SK-N-SH treated with all-trans-retinoic acid at 6 μM for 48 hours (cell line): ENCODE measurements around the gene UBE2U.

Source experiments
- ATAC-seq: fragments of 200-7000 bp; cut with Tn5 transposase; 3 replicates; pipeline ENCODE4 v1.9.1; 2020; ENCODE audit warnings: mild to moderate bottlenecking, moderate library complexity
- ARNTL ChIP-seq: fragments of 450-650 bp; formaldehyde crosslinking; IDR thresholded peaks from 2 replicates; pipeline ENCODE4 v1.5.0; 2020; ENCODE audit warnings: low read depth, mild to moderate bottlenecking, moderate library complexity, borderline replicate concordance
- BACH2 ChIP-seq: fragments of 250-450 bp; sonication (Bioruptor Pico); IDR thresholded peaks from 2 replicates; pipeline ENCODE4 v1.9.0; 2021; ENCODE audit warnings: mild to moderate bottlenecking, borderline replicate concordance
- ESRRG ChIP-seq: fragments of 250-450 bp; sonication (Bioruptor Pico); IDR thresholded peaks from 2 replicates; pipeline ENCODE4 v1.6.1; 2021; ENCODE audit warnings: mild to moderate bottlenecking
- GLIS3 ChIP-seq: fragments of 250-450 bp; sonication (Bioruptor Pico); IDR thresholded peaks from 2 replicates; pipeline ENCODE4 v1.5.0; 2020; ENCODE audit warnings: mild to moderate bottlenecking, moderate library complexity
- ISL1 ChIP-seq: fragments of 250-450 bp; sonication (Bioruptor Pico); IDR thresholded peaks from 2 replicates; pipeline ENCODE4 v2.1.2; 2022; ENCODE audit warnings: mild to moderate bottlenecking, moderate library complexity
- PPARA ChIP-seq: fragments of 250-450 bp; sonication (Bioruptor Pico); IDR thresholded peaks from 2 replicates; pipeline ENCODE4 v1.5.0; 2020; ENCODE audit warnings: mild to moderate bottlenecking, borderline replicate concordance
- RARB ChIP-seq: fragments of 250-450 bp; sonication (Bioruptor Pico); IDR thresholded peaks from 2 replicates; pipeline ENCODE4 v1.8.0; 2021; ENCODE audit warnings: mild to moderate bottlenecking, moderate library complexity
- TCF4 ChIP-seq: fragments of 250-450 bp; sonication (Bioruptor Pico); IDR thresholded peaks from 2 replicates; pipeline ENCODE4 v1.8.0; 2021; ENCODE audit warnings: mild to moderate bottlenecking, moderate library complexity, borderline replicate concordance
- TOX ChIP-seq: fragments of 250-450 bp; sonication (Bioruptor Pico); IDR thresholded peaks from 2 replicates; pipeline ENCODE4 v1.8.0; 2021; ENCODE audit warnings: mild to moderate bottlenecking, moderate library complexity, borderline replicate concordance
- ZC3H10 ChIP-seq: fragments of 250-450 bp; sonication (Bioruptor Pico); IDR thresholded peaks from 2 replicates; pipeline ENCODE4 v1.5.1; 2021; ENCODE audit warnings: mild to moderate bottlenecking, moderate library complexity
- ZFP30 ChIP-seq: fragments of 450-650 bp; formaldehyde crosslinking; IDR thresholded peaks from 2 replicates; pipeline ENCODE4 v1.5.0; 2022; ENCODE audit warnings: mild to moderate bottlenecking, moderate library complexity
- ZNF565 ChIP-seq: fragments of 450-650 bp; formaldehyde crosslinking; conservative IDR thresholded peaks from 2 replicates; pipeline ENCODE4 v1.5.0; 2020; ENCODE audit warnings: low read depth, mild to moderate bottlenecking, moderate library complexity
- ZNF70 ChIP-seq: fragments of 450-650 bp; formaldehyde crosslinking; IDR thresholded peaks from 2 replicates; pipeline ENCODE4 v1.5.0; 2020; ENCODE audit warnings: mild to moderate bottlenecking, moderate library complexity
- TF ChIP-seq, protein P1 (sequence below): fragments of 250-450 bp; sonication (Bioruptor Pico); IDR thresholded peaks from 2 replicates; pipeline ENCODE4 v1.8.0; 2021; ENCODE audit warnings: low read depth, mild to moderate bottlenecking, moderate library complexity, borderline replicate concordance
- TF ChIP-seq, protein P2 (sequence below): fragments of 250-450 bp; sonication (Bioruptor Pico); IDR thresholded peaks from 2 replicates; pipeline ENCODE4 v1.5.0; 2020; ENCODE audit warnings: mild to moderate bottlenecking, moderate library complexity
- TF ChIP-seq, protein P3 (sequence below): fragments of 250-450 bp; sonication (Bioruptor Pico); IDR thresholded peaks from 2 replicates; pipeline ENCODE4 v1.5.1; 2021; ENCODE audit warnings: mild to moderate bottlenecking, moderate library complexity
- TF ChIP-seq, protein P4 (sequence below): fragments of 250-450 bp; sonication (Bioruptor Pico); IDR thresholded peaks from 2 replicates; pipeline ENCODE4 v1.8.0; 2020; ENCODE audit warnings: mild to moderate bottlenecking, moderate library complexity, borderline replicate concordance

The UBE2U gene

DNA sequence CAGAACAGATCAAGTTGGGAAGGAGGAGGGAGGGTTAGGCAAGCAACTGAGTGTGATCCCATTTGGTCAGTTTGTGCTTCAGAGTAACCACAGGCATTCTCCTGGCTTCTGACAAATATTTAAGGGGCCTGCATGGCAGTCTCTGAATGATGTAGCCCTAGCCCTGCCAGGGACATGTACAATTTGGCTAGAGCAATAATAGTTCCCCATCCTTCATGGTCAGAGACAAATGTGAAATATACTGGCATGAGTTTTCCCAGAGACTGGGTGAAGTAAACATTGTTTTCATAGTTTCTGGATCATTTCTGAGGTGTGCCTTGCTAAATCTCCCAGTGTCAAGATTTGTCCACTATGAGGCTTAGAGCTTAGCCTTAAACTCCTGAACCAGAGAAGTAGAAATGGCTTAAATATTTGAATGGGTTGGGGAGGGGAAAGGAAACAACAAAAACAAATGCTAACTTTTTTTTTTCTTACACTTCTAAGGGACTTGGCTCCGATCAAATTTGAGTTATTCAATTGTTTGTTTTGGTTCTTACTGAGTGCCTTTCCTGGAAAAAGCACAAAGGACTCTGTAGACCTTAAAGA, 42.0 kb upstream of the UBE2U start:
- TF ChIP-seq ISL1 (peak; percentile 29; the same call in 1 of the 2 replicates), RARB (CRISPR knock-in tag) (no peak)
- peak; percentile 45 for ATAC-seq

DNA sequence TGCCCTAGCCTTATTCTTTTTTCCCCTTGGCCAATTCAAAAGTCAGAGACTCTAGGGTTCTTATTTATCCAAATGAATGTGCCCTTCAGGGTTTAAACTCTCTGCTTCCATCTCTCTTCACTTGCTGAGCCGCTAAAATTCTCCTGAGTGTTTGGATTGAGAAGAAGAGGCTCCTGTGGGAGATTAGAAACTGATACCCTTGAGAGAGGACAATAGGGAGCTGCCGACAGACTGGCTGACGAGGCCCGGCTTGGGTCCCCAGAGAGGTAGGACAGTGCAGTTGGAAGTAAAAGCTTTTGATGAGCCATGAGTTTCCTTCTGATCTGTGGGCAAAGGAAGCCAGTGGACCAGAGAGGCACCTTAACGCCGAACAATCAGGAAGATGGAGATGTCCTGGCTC, 41.3 kb upstream of the UBE2U start:
- TF ChIP-seq ZNF70 (CRISPR knock-in tag) = no peak
- TF ChIP-seq, protein P1, sequence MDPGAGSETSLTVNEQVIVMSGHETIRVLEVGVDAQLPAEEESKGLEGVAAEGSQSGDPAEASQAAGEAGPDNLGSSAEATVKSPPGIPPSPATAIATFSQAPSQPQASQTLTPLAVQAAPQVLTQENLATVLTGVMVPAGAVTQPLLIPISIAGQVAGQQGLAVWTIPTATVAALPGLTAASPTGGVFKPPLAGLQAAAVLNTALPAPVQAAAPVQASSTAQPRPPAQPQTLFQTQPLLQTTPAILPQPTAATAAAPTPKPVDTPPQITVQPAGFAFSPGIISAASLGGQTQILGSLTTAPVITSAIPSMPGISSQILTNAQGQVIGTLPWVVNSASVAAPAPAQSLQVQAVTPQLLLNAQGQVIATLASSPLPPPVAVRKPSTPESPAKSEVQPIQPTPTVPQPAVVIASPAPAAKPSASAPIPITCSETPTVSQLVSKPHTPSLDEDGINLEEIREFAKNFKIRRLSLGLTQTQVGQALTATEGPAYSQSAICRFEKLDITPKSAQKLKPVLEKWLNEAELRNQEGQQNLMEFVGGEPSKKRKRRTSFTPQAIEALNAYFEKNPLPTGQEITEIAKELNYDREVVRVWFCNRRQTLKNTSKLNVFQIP (CRISPR knock-in tag) = no peak
- TF ChIP-seq ISL1 = no peak
- TF ChIP-seq ZC3H10 (CRISPR knock-in tag) = no peak
- no peak for TF ChIP-seq GLIS3 (CRISPR knock-in tag)
- TF ChIP-seq, protein P2, sequence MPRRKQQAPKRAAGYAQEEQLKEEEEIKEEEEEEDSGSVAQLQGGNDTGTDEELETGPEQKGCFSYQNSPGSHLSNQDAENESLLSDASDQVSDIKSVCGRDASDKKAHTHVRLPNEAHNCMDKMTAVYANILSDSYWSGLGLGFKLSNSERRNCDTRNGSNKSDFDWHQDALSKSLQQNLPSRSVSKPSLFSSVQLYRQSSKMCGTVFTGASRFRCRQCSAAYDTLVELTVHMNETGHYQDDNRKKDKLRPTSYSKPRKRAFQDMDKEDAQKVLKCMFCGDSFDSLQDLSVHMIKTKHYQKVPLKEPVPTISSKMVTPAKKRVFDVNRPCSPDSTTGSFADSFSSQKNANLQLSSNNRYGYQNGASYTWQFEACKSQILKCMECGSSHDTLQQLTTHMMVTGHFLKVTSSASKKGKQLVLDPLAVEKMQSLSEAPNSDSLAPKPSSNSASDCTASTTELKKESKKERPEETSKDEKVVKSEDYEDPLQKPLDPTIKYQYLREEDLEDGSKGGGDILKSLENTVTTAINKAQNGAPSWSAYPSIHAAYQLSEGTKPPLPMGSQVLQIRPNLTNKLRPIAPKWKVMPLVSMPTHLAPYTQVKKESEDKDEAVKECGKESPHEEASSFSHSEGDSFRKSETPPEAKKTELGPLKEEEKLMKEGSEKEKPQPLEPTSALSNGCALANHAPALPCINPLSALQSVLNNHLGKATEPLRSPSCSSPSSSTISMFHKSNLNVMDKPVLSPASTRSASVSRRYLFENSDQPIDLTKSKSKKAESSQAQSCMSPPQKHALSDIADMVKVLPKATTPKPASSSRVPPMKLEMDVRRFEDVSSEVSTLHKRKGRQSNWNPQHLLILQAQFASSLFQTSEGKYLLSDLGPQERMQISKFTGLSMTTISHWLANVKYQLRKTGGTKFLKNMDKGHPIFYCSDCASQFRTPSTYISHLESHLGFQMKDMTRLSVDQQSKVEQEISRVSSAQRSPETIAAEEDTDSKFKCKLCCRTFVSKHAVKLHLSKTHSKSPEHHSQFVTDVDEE (CRISPR knock-in tag) = no peak
- no peak for TF ChIP-seq RARB (CRISPR knock-in tag)
- no peak for TF ChIP-seq PPARA (CRISPR knock-in tag)
- TF ChIP-seq, protein P3, sequence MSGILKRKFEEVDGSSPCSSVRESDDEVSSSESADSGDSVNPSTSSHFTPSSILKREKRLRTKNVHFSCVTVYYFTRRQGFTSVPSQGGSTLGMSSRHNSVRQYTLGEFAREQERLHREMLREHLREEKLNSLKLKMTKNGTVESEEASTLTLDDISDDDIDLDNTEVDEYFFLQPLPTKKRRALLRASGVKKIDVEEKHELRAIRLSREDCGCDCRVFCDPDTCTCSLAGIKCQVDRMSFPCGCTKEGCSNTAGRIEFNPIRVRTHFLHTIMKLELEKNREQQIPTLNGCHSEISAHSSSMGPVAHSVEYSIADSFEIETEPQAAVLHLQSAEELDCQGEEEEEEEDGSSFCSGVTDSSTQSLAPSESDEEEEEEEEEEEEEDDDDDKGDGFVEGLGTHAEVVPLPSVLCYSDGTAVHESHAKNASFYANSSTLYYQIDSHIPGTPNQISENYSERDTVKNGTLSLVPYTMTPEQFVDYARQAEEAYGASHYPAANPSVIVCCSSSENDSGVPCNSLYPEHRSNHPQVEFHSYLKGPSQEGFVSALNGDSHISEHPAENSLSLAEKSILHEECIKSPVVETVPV (CRISPR knock-in tag) = no peak
- TF ChIP-seq ESRRG (CRISPR knock-in tag) = no peak
- ATAC-seq = no peak

DNA sequence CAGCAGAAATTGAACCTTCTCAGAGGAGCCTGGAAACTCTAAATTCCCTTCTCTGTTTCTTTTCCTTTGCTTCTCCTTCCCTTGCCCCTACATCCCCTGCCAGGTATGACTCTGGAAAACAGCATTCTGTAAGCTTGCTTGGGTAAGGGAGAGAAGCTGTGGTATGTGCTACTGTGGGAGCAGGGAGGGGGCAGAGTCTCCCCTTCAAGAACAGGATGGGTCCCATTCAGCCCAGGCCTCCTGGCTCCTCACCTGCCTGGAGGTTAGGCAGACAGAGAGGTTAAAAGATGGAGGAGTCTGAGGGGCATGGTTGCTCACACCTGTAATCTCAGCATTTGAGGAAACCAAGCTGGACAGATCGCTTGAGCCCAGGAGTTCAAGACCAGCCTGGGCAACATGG, 40.6 kb upstream of the UBE2U start:
- TF ChIP-seq ZNF565 (CRISPR knock-in tag) (no peak), RARB (CRISPR knock-in tag) (no peak), ESRRG (CRISPR knock-in tag) (no peak), BACH2 (CRISPR knock-in tag) (no peak), PPARA (CRISPR knock-in tag) (no peak), ZFP30 (CRISPR knock-in tag) (no peak), TOX (CRISPR knock-in tag) (no peak), ARNTL (CRISPR knock-in tag) (no peak), ISL1 (no peak), ZC3H10 (CRISPR knock-in tag) (no peak), TCF4 (CRISPR knock-in tag) (no peak)
- TF ChIP-seq, protein P1 (CRISPR knock-in tag) = no peak
- TF ChIP-seq, protein P2 (CRISPR knock-in tag) = no peak
- TF ChIP-seq, protein P3 (CRISPR knock-in tag) = no peak
- TF ChIP-seq, protein P4, sequence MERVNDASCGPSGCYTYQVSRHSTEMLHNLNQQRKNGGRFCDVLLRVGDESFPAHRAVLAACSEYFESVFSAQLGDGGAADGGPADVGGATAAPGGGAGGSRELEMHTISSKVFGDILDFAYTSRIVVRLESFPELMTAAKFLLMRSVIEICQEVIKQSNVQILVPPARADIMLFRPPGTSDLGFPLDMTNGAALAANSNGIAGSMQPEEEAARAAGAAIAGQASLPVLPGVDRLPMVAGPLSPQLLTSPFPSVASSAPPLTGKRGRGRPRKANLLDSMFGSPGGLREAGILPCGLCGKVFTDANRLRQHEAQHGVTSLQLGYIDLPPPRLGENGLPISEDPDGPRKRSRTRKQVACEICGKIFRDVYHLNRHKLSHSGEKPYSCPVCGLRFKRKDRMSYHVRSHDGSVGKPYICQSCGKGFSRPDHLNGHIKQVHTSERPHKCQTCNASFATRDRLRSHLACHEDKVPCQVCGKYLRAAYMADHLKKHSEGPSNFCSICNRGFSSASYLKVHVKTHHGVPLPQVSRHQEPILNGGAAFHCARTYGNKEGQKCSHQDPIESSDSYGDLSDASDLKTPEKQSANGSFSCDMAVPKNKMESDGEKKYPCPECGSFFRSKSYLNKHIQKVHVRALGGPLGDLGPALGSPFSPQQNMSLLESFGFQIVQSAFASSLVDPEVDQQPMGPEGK (CRISPR knock-in tag) = no peak
- no peak for ATAC-seq
